Osteoblast (primary cell): ENCODE measurements around the gene SLK. TPM values are rescaled to one million over a fixed set of nuclear protein-coding genes. Genes with fewer than 3 reads are reported as not detected.

Experiments
- DNase-seq: peaks from one replicate; pipeline ENCODE4 v3.0.0; 2011; ENCODE audit warnings: low spot score, mixed read lengths; ENCODE audit not compliant: insufficient read length; ENCODE audit errors: missing footprints
- H2AFZ ChIP-seq: 2 replicates; pipeline ENCODE4 v1.6.0; 2011; ENCODE audit warnings: mild to moderate bottlenecking, low read length
- H3K27ac ChIP-seq: 2 replicates; pipeline ENCODE4 v1.5.1; 2011; ENCODE audit warnings: mild to moderate bottlenecking, low read depth, low read length, moderate library complexity
- H3K27me3 ChIP-seq: 2 replicates; pipeline ENCODE4 v1.6.0; 2012; ENCODE audit warnings: mild to moderate bottlenecking, control low read depth, inconsistent platforms, low read length, moderate library complexity; ENCODE audit not compliant: insufficient read depth
- H3K36me3 ChIP-seq: 2 replicates; pipeline ENCODE4 v1.5.1; 2011; ENCODE audit warnings: mild to moderate bottlenecking, low read length, control low read depth, moderate library complexity; ENCODE audit not compliant: insufficient read depth
- H3K4me1 ChIP-seq: 2 replicates; pipeline ENCODE4 v1.5.1; 2011; ENCODE audit warnings: mild to moderate bottlenecking, low read length, control low read depth, moderate library complexity; ENCODE audit not compliant: insufficient read depth
- H3K4me2 ChIP-seq: 2 replicates; pipeline ENCODE4 v1.6.0; 2011; ENCODE audit warnings: mild to moderate bottlenecking, low read length; ENCODE audit not compliant: insufficient read depth
- H3K4me3 ChIP-seq: fragments of 200-600 bp; sonication (generic); 3 replicates; pipeline ENCODE4 v1.5.1; 2012; ENCODE audit warnings: mild to moderate bottlenecking, low read length, inconsistent platforms; ENCODE audit not compliant: insufficient read depth
- H3K79me2 ChIP-seq: 2 replicates; pipeline ENCODE4 v1.6.0; 2012; ENCODE audit warnings: mild to moderate bottlenecking, low read length, control low read depth, inconsistent platforms; ENCODE audit not compliant: insufficient read depth
- H3K9me3 ChIP-seq: 2 replicates; pipeline ENCODE4 v1.5.1; 2011; ENCODE audit warnings: low read depth, low read length, control low read depth
- H4K20me1 ChIP-seq: 2 replicates; pipeline ENCODE4 v1.6.0; 2012; ENCODE audit warnings: mild to moderate bottlenecking, low read length, control low read depth; ENCODE audit not compliant: insufficient read depth
- total RNA-seq: library from RNA; depleted of rRNA; stranded (reverse); fragments of >200 nt; gene quantifications from 2 replicates; pipeline ENCODE4 v1.2.3, GENCODE V29; 2012
- TF ChIP-seq, protein P1 (sequence below): IDR thresholded peaks from 2 replicates; pipeline ENCODE4 v1.5.1; 2011; ENCODE audit warnings: mild to moderate bottlenecking, low read depth, low read length, moderate library complexity; ENCODE audit errors: extremely low read depth

Gene SLK
- total RNA-seq, 1 donor: 48.1 TPM

DNA sequence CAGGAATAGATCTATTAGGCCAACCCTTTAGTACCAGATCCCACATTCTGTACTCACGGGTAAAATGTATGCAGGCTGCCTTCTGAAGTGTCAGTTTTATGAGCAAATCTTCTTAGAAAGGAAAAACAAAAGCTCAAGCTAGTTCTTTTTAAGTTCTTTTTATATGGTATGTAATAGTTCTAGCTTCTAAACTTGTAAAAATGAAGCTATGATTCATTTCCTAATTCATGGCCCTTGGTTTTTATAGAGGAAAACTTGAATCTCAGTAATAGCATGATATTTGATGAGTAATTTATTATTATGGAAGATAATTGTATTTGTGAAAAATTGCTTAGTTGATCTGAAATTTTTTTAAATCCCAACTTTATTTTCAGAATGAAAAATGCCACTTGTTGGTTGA lies 54.3 kb downstream of the SLK start:
- H3K4me2 ChIP-seq: no peak overlapping the region
- TF ChIP-seq, protein P1, sequence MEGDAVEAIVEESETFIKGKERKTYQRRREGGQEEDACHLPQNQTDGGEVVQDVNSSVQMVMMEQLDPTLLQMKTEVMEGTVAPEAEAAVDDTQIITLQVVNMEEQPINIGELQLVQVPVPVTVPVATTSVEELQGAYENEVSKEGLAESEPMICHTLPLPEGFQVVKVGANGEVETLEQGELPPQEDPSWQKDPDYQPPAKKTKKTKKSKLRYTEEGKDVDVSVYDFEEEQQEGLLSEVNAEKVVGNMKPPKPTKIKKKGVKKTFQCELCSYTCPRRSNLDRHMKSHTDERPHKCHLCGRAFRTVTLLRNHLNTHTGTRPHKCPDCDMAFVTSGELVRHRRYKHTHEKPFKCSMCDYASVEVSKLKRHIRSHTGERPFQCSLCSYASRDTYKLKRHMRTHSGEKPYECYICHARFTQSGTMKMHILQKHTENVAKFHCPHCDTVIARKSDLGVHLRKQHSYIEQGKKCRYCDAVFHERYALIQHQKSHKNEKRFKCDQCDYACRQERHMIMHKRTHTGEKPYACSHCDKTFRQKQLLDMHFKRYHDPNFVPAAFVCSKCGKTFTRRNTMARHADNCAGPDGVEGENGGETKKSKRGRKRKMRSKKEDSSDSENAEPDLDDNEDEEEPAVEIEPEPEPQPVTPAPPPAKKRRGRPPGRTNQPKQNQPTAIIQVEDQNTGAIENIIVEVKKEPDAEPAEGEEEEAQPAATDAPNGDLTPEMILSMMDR: no peak
- no peaks in the 10 kb centered on the region for H4K20me1 ChIP-seq
- H3K9me3 ChIP-seq: no peaks in the 10 kb centered on the region
- no peak overlapping the region for H3K27ac ChIP-seq
- H3K36me3 ChIP-seq: peaks cover 56% of the 10 kb centered on the region
- peaks cover 5% of the 10 kb centered on the region for H3K4me1 ChIP-seq
- no peak overlapping the region for H2AFZ ChIP-seq
- no peaks in the 10 kb centered on the region for H3K27me3 ChIP-seq
- no peak overlapping the region for H3K4me3 ChIP-seq
- DNase-seq: no peak
- no peaks in the 10 kb centered on the region for H3K79me2 ChIP-seq

DNA sequence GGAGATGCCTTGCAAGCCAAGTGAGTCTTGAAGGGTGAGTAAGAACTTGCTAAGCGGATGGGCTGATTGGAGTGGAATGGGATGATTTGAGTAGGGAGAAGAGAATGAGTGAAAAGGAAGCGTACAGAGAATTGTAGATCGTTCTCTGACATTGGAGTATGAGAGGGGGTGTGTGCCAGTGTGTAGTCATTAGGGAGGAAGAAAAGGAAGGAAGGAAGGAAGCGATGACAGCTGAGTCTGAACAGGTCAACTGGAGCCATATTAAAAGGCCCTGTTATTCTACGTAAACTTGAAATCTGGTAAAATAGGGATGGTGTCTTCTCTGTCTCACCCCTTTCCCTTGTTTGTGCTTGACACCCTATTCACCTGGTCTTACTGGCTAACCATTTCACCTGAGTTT lies 55.1 kb downstream of the SLK start:
- Histone ChIP-seq H3K27ac (no peak overlapping the region), H3K4me1 (peaks cover 5% of the 10 kb centered on the region)

GRCh38 chr10:104025524-104025923 lies 58.6 kb downstream of the SLK start:
- H3K9me3 ChIP-seq: no peaks in the 10 kb centered on the region
- H3K4me3 ChIP-seq: no peak overlapping the region
- no peaks in the 10 kb centered on the region for H3K4me1 ChIP-seq
- peaks cover 35% of the 10 kb centered on the region for H3K36me3 ChIP-seq
- H4K20me1 ChIP-seq: no peaks in the 10 kb centered on the region
- H2AFZ ChIP-seq: no peak overlapping the region
- H3K79me2 ChIP-seq: no peaks in the 10 kb centered on the region
- no peak overlapping the region for H3K4me2 ChIP-seq
- DNase-seq: no peak
- no peak overlapping the region for H3K27ac ChIP-seq
- TF ChIP-seq, protein P1: no peak
- no peaks in the 10 kb centered on the region for H3K27me3 ChIP-seq

More for the DNA sequence above, 55.1 kb downstream of the SLK start:
- Histone ChIP-seq H3K36me3 (peaks cover 56% of the 10 kb centered on the region), H4K20me1 (no peaks in the 10 kb centered on the region), H3K4me3 (no peak overlapping the region), H3K4me2 (no peak overlapping the region), H3K9me3 (no peaks in the 10 kb centered on the region), H2AFZ (no peak overlapping the region), H3K27me3 (no peaks in the 10 kb centered on the region), H3K79me2 (no peaks in the 10 kb centered on the region)
- DNase-seq: no peak
- TF ChIP-seq, protein P1: no peak

GRCh38 chr10:104026762-104027161 lies 59.8 kb downstream of the SLK start:
- Histone ChIP-seq H3K79me2 (no peaks in the 10 kb centered on the region), H3K9me3 (no peaks in the 10 kb centered on the region), H3K36me3 (peaks cover 24% of the 10 kb centered on the region), H3K4me3 (no peak overlapping the region), H2AFZ (no peak overlapping the region), H3K27me3 (no peaks in the 10 kb centered on the region), H3K27ac (no peak overlapping the region), H3K4me2 (no peak overlapping the region), H4K20me1 (peaks cover 3% of the 10 kb centered on the region), H3K4me1 (no peaks in the 10 kb centered on the region)
- TF ChIP-seq, protein P1: no peak
- no peak for DNase-seq
